Kidney tubule cell (primary cell): ENCODE results near the gene ISOC2.
A peak's percentile ranks its signal among the peaks of the same experiment; 100 is the strongest.

Experiments
- DNase-seq: peaks from one replicate; pipeline ENCODE4 v3.0.0-alpha.2; 2018; ENCODE audit warnings: low spot score

The ISOC2 gene

GRCh38 chr19:55477905-55478304 lies 16.5 kb upstream of the ISOC2 start:
- no peak for DNase-seq

GRCh38 chr19:55476100-55476775 lies 14.8 kb upstream of the ISOC2 start, which contains the start of gene ZNF628:
ZNF628 (plus strand) TSS chr19:55476617; CDS start chr19:55479911, 3,294 bp downstream.
- peak; percentile 97 for DNase-seq

- DNase-seq, result peak; percentile 95
These were observed 13.1 kb upstream of the ISOC2 start for GRCh38 chr19:55474269-55475265.

- DNase-seq, result peak; percentile 43
These were observed 12.0 kb upstream of the ISOC2 start for GRCh38 chr19:55473225-55474012.

GRCh38 chr19:55472463-55472862 lies 11.0 kb upstream of the ISOC2 start:
- peak; percentile 92 for DNase-seq

GRCh38 chr19:55471266-55471665 lies 9.8 kb upstream of the ISOC2 start:
- no peak for DNase-seq

GRCh38 chr19:55468054-55468393 lies 6.6 kb upstream of the ISOC2 start:
- DNase-seq, result peak; percentile 25

- peak; percentile 49 for DNase-seq
These were observed 6.0 kb upstream of the ISOC2 start for GRCh38 chr19:55467236-55468053.

GRCh38 chr19:55466241-55466614 lies 4.8 kb upstream of the ISOC2 start:
- DNase-seq, result no peak

- DNase-seq, result no peak
These were observed 4.2 kb upstream of the ISOC2 start for GRCh38 chr19:55465460-55466240.

- DNase-seq, result no peak
These were observed 3.2 kb upstream of the ISOC2 start, which contains the start of gene C19orf85 for GRCh38 chr19:55464662-55465054. C19orf85 (minus strand) TSS chr19:55464751; CDS start chr19:55464554, 197 bp downstream.

- no peak for DNase-seq
These were observed 2.7 kb upstream of the ISOC2 start for GRCh38 chr19:55464039-55464661.

- DNase-seq, result no peak
These were observed 2.2 kb upstream of the ISOC2 start for GRCh38 chr19:55463583-55464031.

GRCh38 chr19:55462722-55463121 lies 1.3 kb upstream of the ISOC2 start:
- no peak for DNase-seq

- DNase-seq, result peak; percentile 36
These were observed 658 bp upstream of the ISOC2 start for GRCh38 chr19:55461974-55462626.

GRCh38 chr19:55460670-55461258 lies 678 bp downstream of the ISOC2 start:
- DNase-seq, result peak; percentile 62

GRCh38 chr19:55459950-55460657 lies 1.3 kb downstream of the ISOC2 start:
- no peak for DNase-seq

- DNase-seq, result no peak
These were observed 1.9 kb downstream of the ISOC2 start for GRCh38 chr19:55459551-55459949.
